Measurements from ENCODE around the gene GRK4.
"Not testable (repeated sequence)": the region's sequence is repeated elsewhere in the genome, so short reads cannot be mapped to it uniquely, and the experiment has no call there.

The GRK4 gene

DNA sequence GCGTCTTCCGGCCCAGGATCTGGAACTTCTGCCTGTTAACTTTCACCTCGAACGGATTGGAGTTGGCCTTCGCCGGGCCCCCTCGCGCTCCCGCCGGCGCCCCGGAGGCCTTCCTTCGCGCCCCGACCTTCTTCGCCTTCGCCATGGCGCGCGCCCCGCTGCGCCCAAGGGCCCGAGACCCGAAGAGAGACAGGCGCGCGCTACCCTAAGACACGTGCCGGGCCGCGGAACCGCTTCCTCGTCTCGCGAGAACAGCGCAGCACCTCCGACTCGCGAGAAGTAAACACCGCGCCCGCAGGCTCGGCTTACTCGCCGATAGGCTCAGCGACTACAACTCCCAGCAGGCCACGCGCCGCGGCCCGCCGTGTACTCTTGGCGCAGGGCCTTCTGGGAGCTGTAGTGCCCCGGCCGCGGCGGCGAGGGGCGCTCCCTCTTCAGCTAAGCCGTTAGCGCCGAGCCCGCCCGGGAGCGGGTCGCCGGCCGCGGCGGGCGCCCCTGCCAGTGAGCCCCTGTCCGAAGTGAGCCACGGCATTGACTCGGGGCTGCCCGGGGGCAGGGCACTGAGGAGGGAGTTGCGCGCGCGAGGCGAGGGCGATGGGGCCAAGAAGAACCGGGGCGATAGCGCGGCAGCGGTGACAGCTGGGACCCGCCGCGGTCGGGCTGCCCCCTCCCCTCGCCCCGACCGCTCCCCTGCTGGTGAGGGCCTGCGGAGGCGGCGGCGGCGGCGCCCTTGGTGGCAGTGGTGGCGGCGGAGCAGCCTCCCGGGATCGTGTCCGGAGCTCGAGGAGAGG, at the start of gene GRK4, which contains the start of gene NOP14:
TSS of gene GRK4 (plus strand) at position 397 of the 791 bp plus-strand sequence. CDS start 500 bp downstream, outside the sequence.
TSS of gene NOP14 (minus strand) at position 232 of the 791 bp plus-strand sequence. CDS start at position 145, 87 bp downstream.
- peak; percentile 97 for DNase-seq (ENCODE audit: low read depth)

GRCh38 chr4:2914256-2915126, 48.9 kb upstream of the GRK4 start:
- no peak for DNase-seq (ENCODE audit: low read depth)

DNA sequence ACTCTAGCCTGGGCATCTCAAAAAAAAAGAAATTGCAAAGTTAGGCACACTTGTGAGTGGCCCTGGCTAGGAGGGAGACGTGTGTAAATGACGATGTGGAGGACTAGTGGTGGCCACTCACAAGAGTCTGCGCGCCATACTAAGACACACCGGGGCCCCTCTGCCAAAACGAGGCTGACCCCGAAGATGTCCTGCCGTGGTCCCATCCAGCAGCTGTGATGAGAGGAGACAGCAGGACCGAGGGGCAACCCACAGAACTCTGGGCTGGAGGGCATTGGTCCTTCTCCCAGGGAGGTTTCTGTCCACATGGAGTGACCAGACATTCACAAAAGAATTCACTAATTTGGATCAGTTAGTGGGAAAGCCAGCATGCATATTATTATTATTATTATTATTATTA, 47.6 kb upstream of the GRK4 start:
- no peak for DNase-seq (ENCODE audit: low read depth)

- DNase-seq (ENCODE audit: low read depth), result not testable (repeated sequence)
Measured at GRCh38 chr4:2916696-2917095, 46.7 kb upstream of the GRK4 start.

DNA sequence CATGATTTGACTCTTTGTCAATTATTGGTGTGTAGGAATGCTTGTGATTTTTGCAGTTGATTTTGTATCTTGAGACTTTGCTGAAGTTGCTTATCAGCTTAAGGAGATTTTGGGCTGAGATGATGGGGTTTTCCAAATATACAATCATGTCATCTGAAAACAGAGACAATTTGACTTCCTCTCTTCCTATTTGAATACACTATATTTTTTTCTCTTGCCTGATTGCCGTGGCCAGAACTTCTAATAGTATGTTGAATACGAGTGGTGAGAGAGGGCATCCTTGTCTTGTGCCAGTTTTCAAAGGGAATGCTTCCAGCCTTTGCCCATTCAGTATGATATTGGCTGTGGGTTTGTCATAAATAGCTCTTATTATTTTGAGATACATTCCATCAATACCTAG, 45.1 kb upstream of the GRK4 start:
- not testable (repeated sequence) for DNase-seq (ENCODE audit: low read depth)

- not testable (repeated sequence) for DNase-seq (ENCODE audit: low read depth)
Measured at GRCh38 chr4:2918714-2919113, 44.7 kb upstream of the GRK4 start.

- peak; percentile 78 for DNase-seq (ENCODE audit: low read depth)
Measured at GRCh38 chr4:2922453-2923101, 40.8 kb upstream of the GRK4 start.

GRCh38 chr4:2923141-2923551, 40.2 kb upstream of the GRK4 start:
- DNase-seq (ENCODE audit: low read depth), result peak; percentile 93

DNA sequence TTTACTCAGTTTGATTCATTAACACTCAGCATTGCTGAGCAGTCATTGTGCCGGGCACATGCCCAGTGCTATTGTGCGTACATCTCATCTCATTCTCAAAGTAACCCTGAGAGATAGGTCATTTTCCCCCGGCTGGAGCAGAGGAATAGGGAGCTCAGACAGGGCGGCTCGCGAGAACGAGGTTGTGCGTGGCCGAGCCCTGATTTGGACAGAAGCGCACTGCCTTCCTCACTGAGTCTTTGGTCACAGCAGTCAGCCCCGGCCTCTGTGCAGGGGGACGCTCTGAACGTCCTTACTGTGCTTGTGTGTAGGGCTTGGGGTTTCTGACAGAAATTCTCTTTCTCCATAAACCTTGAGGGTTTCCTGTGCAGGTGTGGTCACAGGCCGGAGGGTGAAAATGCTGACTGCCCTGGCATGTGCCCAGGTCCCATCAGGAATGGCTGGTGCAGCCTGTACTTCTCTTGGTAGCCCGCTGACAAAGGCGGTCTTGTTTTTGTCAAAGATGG, 39.6 kb upstream of the GRK4 start:
- no peak for DNase-seq (ENCODE audit: low read depth)

DNA sequence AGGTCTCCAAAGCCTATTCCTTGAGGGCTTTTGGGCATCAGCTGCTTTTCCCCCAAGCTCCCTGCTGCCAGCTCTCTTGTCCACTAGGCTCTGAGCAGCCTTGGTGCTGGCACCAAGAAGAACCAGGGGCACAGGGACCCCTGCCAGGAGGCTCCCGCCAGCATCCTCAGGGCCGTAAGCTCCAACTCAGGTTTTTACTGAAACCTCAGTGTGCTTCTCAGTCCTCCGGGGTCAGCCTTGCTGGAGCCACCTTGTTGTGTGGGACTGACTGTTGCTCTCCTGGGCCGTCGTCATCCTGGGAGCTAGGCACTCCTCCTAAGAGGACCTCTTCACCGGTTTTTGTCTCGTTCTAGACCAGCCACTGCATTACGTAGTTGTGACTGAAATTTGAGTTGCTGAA, 39.1 kb upstream of the GRK4 start:
- no peak for DNase-seq (ENCODE audit: low read depth)

- DNase-seq (ENCODE audit: low read depth), result no peak
Measured at GRCh38 chr4:2924765-2925301, 38.5 kb upstream of the GRK4 start.

GRCh38 chr4:2925496-2925895, 37.9 kb upstream of the GRK4 start:
- DNase-seq (ENCODE audit: low read depth), result no peak

DNA sequence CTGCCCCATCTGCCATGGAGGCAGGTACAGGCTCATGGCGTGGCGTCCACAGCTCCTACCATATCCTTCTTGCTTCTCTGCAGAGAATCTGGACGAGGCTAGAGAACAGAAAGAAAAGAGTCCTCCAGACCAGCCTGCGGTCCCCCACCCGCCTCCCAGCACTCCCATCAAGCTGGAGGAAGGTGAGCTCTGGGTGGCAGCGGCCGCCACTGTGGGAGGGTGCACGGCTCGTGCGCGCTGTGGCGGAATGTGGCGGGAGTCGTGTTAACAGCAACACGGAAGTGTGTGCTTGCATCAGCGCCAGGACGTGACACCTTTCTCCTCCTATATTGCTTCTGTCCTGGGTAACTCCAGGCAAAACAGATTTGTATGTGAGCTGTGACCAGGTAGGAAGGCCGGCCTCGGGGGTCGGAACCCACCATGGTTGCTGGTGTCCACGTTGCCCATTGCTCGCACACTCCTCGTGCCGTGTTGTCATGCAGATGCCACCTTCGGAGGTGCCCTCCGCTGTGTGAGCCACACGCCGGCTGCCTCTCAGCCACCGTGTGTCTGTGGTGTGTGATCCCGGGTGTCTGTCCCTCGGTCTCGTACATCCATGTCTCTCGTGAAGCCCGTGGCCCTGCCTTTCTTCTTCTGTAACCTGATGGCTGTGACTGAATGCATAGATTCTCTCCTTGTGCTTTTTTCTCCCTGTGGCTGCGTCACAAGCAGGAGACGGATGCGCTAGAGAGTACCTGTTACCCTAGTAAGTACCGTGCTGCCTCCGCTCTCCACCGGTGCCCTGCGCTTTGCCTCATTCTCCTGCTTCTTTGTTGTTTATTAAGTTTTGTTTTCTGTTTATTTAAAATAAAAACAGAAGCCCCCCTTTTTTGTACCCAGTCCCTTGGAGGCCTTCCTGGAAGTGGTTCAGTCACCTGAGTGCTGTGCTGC, 37.2 kb upstream of the GRK4 start:
- no peak for DNase-seq (ENCODE audit: low read depth)

DNA sequence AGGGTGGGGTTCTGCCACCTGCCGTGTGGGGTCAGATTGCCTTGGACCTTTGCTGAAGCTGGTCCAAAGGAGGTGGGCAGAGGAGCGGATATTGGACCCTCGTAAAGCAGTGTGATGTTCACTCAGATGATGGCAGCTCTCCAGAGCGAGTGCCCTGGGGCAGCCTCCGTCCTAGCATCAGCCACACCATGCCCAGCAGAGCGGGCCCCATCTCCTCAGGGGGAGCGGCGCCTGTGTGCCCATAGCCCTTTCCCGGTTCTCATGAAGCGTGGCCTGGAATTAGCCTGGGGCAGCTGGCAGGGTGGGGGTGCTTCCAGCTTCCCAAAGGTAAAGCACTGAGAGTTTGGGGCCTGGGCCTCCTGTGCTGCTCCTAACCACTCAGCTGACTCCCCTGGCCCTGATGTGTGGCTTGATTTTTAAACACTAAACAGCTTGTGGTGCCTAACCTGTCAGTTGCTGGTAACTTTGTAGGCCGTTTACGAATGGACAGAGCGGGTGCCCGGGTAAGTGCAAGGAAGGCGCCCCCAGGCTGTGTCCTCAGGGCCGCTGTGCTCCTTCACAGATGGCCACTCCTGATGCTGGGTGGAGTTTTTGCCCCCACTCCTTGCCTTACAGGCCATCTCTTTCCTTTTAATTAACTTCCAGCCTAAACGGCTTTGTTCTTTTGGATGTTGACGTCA, 36.2 kb upstream of the GRK4 start:
- no peak for DNase-seq (ENCODE audit: low read depth)

DNA sequence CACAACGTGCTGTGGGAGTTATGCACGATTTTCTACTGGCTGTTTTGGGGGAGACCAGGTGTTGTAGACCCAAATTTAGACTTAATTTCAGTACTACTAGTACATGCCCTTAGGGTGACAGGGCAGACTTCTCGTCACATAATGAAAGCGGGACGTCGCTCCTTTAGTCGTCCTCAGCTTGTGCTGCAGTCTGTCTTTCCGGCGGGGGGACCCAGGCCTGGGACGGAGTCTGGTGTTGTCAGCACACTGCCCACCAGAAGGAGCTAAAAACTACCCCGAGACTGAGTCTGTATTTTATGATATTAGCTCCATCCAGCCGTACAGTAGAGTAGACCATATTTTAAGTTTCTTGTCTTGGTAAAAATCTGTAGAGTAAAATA, 35.7 kb upstream of the GRK4 start:
- no peak for DNase-seq (ENCODE audit: low read depth)

DNA sequence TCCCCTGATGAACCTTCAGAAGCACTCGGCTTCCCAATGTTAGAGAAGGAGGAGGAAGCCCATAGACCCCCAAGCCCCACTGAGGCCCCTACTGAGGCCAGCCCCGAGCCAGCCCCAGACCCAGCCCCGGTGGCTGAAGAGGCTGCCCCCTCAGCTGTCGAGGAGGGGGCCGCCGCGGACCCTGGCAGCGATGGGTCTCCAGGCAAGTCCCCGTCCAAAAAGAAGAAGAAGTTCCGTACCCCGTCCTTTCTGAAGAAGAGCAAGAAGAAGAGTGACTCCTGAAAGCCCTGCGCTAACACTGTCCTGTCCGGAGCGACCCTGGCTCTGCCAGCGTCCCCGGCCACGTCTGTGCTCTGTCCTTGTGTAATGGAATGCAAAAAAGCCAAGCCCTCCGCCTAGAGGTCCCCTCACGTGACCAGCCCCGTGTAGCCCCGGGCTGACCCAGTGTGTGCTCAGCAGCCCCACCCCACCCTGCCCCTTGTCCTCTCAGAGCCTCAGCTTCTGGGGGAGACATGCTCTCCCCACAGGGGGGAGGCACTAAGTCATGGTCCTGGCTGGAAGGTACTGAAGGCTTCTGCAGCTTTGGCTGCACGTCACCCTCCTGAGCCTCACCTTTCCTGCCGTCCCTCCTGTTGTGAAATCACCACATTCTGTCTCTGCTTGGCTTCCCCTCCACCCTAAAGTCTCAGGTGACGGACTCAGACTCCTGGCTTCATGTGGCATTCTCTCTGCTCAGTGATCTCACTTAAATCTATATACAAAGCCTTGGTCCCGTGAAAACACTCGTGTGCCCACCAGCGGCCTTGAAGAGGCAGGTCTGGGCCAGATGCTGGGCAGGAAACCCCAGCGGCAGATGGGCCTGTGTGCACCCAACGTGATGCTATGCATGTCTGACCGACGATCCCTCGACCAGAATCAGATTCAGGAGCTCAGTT, 34.9 kb upstream of the GRK4 start:
- no peak for DNase-seq (ENCODE audit: low read depth)

DNA sequence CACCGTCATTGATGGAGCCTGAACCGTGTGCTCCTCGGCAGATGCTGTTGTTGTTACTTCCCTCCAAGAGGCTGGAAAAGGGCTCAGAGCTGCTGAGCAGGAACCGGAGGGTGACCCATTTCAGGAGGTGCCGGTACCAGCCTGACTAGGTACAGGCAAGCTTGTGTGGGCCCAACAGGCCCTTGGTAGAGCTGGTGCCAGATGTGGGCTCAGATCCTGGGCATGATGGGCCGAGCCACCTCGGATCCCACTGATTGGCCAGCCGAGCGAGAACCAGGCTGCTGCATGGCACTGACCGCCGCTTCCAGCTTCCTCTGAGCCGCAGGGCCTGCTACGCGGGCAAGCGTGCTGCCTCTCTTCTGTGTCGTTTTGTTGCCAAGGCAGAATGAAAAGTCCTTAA, 33.9 kb upstream of the GRK4 start:
- no peak for DNase-seq (ENCODE audit: low read depth)

DNA sequence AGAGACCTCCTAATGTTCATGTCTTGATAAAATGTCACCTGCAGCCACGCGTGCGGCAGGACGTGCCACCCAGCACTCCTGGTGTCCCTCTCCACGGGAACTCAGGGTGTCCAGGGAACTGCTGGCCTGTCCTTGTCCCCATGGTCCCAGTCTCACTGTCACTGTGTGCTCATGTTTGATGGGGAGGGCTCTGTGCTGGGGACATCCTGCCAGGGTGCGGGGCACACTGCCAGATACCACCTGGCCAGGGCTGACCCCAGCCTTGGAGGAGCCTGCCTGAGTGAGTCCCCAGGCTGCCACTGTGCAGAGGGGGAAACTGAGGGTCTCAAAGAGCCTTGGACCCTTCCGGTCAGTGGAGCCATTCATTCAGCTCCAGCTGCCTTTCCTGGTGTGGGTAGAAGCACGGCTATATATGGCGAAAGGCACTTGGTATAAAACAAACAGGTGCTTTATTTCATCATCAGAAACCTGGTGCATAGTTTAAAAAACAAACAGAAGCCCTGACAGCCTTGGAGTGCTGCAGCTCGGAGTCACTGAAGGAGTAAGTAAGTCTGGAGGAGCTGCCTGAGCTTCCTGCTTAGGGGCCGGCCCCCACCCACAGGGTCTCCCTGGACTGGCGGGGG, 33.1 kb upstream of the GRK4 start:
- DNase-seq (ENCODE audit: low read depth), result no peak
